ENCODE results near the gene COQ9.
"Not testable (repeated sequence)": the region's sequence is repeated elsewhere in the genome, so short reads cannot be mapped to it uniquely, and the experiment has no call there.

Gene COQ9

DNA sequence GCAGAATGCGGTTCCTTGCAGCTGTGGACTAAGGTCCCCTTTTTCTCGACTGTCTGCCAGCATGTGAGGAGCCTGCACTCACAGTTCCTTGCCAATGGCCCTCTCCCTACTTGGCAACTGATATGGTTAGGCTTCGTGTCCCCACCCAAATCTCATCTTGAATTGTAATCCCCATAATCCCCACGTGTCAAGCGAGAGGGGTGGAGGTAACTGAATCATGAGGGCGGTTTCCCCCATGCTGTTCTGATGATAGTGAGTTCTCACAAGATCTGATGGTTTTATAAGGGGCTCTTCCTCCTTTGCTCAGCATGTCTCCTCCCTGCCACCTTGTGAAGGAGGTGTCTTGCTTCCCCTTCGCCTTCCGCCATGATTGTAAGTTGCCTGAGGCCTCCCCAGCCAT, 20.0 kb upstream of the COQ9 start:
- DNase-seq (ENCODE audit: low spot score) = no peak

DNA sequence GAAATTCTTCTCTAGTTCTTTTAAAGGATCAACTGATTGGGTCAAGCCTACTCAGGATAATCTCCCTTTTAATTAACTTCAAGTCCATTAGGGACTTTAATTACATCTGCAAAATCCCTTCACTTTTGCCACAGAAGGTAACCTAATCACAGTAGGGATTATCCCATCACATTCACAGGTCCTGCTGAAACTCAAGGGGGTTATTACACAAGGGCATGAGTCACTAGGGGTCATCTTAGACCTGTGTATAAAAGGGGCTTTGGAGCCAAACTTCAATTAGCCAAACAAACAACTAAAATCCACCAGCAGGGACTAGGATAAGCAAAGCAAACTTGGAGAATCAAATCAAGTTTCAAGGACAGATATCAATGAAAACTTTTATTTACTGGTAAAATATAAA, 19.5 kb upstream of the COQ9 start:
- no peak for DNase-seq (ENCODE audit: low spot score)

DNA sequence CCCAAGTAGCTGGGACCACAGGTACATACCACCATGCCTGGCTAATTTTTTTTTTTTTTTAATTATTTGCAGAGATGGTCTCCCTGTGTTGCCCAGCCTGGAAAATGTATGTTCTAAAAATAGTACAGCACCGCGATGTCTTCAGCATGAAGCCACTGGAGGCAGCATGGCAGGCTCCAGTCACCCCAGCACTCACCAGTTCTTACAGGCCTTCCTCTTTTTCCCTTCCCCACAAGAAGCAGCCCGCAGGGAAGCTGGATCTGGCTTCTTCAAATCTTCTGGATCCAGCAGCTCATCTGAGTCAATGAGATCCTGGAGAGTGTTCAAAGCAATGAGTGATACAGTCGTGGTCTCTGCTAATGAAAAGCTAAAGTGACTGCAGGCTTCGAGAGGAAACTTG, 16.3 kb upstream of the COQ9 start:
- no peak for DNase-seq (ENCODE audit: low spot score)

DNA sequence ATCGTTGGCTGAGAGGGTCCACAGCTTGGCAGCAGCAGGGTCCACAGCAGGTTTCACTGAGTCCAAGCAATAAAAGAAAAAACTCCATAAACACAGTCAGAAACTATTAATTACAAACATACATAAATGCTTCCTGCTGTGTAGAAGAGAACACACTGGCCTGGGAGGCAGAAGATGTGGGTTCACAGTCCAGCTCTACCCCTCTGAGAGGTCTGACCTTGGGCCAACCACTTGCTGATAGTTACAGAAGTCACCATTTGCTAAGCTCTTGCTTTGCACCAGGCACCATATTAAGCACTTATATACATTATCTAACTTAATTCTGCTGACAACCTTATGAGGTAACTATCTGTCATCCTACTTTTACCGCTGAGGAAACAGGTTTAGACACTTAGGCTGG, 14.8 kb upstream of the COQ9 start:
- no peak for DNase-seq (ENCODE audit: low spot score)

DNA sequence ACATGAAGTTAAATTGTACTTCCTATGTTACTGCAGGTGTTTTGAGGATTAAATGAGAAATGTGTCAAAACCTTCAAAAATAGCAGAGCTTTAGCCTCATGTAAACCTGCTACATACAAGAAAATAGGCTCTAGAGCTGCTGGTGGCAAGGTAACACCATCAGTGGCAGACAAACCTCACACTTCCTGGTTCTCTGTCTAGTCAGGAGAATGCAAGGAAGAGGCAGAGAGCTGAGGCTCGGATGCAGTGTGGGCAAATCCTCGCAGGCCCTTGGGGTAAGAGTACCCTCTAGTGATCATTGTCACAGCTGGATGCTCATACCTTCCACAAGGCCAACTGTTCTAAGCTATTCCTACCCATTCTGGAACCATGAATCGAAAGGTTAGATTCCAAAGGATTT, 14.3 kb upstream of the COQ9 start:
- no peak for DNase-seq (ENCODE audit: low spot score)

DNA sequence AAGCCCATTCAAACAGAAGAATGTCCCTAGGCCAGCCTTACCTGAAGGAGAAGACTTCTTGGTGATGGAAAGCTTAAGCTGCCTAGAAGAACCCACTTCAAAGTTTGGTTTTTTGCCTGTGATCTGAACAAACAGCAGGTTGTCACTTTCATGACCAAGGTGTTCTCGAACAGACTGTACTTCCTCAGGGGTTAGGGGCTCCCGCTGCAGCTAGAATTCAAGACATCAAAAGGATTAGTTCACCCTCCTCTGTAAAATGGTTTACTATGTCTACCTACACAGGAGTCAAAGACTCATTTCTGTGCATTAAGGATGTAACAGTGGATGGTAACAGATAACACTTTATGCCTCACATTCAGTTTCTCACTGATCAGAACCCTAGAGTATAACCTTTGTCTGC, 13.3 kb upstream of the COQ9 start:
- no peak for DNase-seq (ENCODE audit: low spot score)

DNA sequence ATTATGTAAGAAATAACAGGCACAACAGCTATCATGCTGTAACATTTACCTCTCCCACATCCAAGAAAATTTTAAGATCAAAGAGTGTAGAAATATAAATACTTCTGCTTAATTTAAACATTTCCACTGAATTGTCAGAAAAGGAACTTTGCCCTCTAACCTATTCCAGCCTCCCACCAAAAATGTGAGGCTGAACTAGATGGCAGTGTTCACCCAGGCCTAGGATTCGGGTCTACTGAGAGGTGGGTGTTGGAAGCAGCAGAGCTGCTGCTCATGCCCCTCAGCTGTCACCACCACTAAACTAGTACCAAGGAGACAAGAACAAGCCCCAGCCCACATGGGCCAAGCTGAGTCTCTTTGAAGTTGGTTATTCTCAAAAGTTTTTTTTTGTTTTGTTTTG, 11.4 kb upstream of the COQ9 start:
- DNase-seq (ENCODE audit: low spot score) = no peak

DNA sequence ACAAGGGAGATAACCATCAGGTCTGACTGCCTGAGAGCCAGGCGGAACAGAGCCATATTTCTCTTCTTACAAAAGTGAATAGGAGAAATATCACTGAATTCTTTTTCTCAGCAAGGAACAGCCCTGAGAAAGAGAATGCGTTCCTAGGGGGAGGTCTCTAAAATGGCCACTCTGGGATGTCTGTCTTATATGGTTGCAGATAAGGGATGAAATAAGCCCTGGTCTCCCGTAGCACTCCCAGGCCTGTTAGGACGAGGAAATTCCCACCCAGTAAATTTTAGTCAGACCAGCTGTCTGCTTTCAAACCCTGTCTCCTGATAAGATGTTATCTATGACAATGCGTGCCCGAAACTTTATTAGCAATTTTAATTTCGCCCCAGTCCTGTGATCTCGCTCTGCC, 7.3 kb upstream of the COQ9 start:
- not testable (repeated sequence) for DNase-seq (ENCODE audit: low spot score)

DNA sequence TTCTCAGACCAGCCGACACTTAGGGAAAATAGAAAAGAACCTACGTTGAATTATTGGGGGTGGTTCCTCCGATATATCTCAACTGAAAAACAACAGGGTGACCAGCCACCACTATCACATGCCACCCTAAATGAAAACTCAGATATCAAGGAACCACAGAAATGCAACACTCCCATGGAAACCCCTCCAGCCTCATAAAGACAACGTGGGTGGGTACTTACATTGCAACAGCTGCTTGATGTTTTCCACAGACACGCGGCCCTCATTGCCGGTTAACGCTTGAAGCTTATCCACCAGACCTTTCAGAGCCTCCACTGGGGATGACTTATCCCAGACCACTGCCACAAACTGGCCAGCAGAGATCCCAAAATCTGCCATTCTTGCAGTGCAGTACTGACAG, 6.7 kb upstream of the COQ9 start:
- not testable (repeated sequence) for DNase-seq (ENCODE audit: low spot score)

DNA sequence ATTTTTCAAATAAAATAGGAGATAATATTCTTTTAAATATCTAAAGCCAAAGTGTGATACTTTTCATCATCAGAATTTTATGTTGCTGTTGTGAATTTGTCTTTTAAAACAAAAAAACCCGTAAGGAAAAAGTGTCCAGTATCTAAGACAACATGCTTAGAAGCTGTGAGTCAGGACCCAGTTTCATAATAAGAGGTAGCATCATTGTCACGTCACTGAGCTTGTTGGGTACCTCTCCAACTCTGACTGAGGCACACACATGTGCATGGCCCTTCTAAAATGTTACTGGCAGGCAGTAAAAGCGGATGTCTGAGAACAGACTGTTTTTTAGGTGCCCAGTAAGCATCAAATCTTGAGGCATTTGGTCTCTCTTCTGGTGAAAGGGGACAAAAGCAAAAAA, 2.6 kb upstream of the COQ9 start:
- DNase-seq (ENCODE audit: low spot score) = no peak

DNA sequence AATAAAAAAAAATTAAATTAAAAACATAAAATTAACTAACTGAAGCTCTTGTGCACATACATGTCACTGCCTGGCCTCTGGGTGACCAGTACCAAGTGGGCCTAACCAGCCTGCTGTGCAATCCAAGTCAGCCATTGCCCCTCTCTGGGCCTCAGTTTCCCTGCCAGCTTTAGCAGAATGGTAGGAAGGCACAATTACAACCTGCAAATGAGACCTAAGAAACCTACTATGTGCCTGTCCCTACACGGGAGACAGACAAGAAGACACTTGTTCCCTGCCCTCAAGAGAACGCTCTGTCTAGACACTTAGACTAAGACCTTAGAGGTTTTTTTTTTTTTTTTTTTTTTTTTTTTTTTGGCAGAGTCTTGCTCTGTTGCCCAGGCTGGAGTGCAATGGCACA, 1.8 kb upstream of the COQ9 start:
- no peak for DNase-seq (ENCODE audit: low spot score)

DNA sequence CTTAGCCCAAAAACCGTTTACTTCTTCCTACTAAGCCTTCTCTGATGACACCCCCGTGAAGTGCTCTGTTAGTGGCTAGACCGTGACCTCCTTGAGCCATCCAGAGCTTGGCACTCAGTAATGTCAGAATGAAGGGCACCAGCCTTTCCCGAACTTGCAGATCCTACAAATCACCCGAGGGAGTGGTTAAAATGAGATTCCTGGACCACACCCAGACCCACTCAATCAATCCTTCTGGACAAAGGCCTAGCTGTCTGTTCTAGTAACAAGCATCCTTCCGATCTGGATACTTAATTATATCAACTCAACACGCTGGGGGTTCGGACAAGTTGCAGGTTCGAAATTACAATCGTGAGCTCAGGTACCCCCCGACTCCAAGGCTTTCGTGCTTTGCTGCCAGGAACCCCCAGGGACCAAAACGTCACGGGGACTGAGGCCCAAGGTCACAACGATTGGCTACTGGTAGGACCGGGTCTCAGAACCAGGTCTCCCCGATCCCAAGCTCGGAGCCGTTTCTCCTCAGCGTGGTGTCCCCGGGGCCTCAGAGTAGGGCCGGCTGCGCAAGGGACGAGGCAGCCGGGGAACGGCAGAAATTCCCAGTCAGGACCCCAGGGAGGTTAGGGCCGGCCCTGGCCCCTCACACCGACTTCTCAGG, 621 bp upstream of the COQ9 start:
- DNase-seq (ENCODE audit: low spot score) = peak; percentile 77

DNA sequence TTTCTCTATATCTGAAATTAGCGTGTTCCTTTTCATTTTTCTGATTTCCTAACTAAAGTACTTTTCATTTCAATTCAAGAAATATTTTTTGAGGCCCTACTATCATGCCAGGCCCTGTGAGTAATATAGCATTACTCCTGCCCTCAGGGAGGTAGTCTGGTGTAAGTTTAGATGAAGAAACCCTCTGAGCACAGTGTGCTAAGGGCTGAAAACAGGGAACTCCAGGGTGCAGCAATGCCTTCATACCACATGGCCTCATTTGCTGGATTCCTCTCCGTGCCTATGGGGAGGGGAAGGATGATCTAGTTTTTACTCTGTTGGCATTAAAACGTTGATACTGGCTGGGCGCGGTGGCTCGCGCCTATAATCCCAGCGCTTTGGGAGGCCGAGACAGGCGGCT, 4.7 kb downstream of the COQ9 start:
- DNase-seq (ENCODE audit: low spot score) = no peak

DNA sequence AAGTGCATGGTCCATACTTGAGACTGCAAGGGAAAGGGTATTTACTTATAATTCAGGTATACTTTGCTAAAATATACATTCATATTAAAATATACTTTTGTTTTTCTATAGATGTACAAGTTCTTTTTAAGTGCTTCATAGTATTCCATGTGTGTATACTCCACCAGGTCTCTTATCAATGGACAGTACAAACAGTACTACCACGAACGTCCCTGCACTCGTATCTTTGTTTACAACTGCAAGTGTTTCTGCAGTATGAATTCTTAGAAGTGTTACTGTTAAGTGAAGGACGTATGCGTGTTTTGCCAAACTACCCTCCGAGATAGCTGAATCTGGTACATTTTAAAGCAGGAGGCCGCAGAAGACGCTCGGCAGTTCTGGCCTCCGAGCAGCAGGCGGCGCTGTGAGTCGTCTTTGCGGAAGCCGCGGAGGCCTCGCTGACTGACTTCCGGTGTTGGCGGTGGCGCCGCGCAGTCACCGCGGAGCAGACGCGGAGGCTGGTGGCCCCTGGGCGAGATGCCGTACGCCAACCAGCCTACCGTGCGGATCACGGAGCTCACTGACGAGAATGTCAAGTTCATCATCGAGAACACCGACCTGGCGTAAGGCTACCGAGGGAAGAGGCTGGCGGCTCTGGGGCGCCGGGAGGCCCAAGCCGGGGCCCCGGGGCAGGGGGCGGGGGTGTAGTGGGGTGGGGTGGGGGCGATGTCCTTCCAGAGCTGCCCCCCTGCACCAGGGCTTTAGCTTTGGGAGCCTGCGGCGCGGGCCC, 15.1 kb downstream of the COQ9 start, which contains the start of gene POLR2C:
Gene POLR2C, plus strand, starts transcription at position 471 of the 769 bp plus-strand sequence. Its CDS starts 46 bp downstream, at position 517.
- DNase-seq (ENCODE audit: low spot score) = peak; percentile 93

DNA sequence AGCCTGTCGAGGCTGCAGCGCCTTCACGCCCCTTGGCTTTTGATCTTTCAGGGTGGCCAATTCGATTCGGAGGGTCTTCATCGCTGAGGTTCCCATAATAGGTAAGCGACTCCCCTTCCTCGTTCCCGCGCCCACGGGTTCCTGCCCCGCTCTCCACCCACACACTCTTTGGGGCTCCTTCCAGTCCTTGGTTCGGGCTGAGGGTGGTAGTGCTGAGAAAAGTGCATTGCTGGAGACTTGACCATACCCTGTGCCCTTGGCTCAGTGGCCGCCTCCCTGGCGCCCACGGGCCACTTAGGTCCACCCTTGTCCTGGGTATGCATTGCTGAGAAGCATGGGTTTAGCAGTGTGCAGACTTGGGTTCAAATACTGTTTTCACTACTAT, 15.7 kb downstream of the COQ9 start:
- DNase-seq (ENCODE audit: low spot score) = no peak

DNA sequence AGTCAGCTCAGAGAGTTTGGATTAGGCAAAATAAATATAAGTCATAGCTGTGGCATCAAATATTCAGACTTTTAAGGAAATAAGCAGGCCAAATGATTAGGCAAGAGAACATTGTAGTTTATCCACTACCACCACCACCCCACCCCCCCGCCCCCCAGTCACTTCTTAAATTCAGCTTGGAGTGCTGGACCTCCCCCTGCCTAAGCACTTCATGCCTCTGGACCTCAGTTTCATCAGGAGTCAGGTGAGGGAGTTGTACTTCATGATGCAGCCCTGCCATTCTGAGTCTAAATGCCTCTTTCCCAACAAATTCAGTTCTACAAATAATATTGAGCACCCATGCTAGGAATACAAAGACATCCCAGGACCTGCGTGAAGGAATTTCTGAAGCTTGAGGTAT, 17.2 kb downstream of the COQ9 start:
- DNase-seq (ENCODE audit: low spot score) = no peak

DNA sequence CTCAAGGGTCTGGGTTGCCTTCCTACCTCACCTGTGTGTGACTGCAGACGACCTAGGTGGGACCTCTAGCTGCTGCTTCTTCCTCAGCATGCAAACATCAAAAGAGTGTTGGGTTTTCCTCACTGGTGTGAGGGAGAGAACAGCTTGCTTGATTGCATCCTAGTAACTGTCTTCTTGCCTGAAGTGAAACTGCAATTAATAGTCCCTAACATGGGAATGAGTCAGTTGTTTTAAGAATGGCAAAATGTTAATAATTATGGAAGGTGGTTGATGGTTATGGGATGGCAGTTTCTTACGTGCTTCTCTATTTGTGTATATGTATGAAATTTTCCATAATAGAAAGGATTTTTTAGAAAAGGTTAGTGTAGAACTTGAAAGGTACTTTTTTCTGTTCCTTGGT, 21.1 kb downstream of the COQ9 start:
- no peak for DNase-seq (ENCODE audit: low spot score)

DNA sequence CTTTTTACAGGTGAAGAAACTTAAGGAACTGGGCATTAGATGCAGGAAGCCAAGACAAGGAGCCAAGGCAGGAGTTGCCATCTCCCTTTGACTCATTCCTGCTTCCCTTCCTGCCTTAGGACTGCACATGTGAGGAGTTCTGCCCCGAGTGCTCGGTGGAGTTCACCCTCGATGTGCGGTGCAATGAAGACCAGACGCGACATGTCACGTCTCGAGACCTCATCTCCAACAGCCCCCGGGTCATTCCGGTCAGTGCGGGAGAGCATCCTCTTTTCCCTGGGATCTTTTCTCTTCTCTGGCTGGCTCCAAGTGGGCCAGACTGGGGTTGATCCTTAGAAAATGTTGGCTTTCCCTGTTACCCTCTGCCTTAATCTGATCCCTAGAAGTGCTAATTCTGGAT, 21.8 kb downstream of the COQ9 start:
- DNase-seq (ENCODE audit: low spot score) = no peak

DNA sequence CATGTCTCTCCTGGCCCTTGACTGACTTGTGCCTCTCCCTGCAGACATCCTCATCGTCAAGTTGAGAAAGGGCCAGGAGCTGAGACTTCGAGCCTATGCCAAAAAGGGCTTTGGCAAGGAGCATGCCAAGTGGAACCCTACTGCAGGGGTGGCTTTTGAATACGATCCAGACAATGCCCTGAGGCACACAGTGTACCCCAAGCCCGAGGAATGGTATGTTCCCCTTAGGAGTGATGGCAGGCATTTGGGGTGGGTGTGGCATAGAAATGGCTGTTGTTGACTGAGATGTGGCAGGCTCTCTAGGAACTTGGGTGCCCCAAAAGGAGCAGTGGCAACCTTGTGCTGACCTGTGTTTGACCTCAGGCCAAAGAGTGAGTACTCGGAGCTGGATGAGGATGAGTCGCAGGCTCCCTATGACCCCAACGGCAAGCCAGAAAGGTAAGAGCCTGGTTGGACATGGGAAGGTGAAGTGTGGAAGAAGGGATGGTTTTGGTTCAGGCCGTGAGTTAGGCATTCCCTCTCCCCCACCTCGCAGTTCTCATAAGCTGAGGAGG, 22.7 kb downstream of the COQ9 start:
- DNase-seq (ENCODE audit: low spot score) = no peak

DNA sequence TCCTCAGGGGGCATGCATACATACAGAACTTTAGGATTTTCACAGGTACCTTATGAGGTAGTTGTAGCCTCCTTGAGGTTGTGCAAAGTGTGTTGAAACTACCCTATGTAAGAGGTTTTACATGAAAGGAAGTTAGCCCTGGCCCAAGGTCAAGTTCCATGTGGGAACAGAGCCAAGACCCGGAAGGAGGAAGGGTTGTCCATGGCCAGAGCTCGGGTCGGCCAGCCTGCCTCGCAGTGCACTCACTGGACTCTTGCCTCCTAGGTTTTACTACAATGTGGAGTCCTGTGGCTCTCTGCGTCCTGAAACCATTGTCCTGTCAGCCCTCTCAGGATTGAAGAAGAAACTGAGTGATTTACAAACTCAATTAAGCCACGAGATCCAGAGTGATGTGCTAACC, 23.4 kb downstream of the COQ9 start:
- no peak for DNase-seq (ENCODE audit: low spot score)

DNA sequence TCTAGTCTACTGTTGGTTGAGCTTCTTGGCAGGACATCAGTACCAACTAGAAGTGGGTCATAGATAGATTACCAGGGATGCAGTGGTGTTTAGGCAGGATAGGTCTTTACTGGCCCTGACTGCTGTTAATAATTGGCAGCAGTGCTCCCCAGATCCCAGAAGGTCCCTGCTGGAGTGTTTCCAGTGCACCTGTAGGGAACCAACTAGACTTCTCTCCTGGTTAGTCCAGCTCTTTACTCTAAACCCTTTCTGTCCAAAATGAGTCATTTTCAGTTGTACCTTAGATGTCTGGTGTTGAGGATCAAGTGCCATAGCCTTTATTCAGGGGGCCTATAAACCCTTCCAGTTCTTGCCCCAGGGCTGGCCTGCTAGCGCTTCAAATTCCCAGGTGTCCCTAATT, 23.9 kb downstream of the COQ9 start:
- DNase-seq (ENCODE audit: low spot score) = no peak

DNA sequence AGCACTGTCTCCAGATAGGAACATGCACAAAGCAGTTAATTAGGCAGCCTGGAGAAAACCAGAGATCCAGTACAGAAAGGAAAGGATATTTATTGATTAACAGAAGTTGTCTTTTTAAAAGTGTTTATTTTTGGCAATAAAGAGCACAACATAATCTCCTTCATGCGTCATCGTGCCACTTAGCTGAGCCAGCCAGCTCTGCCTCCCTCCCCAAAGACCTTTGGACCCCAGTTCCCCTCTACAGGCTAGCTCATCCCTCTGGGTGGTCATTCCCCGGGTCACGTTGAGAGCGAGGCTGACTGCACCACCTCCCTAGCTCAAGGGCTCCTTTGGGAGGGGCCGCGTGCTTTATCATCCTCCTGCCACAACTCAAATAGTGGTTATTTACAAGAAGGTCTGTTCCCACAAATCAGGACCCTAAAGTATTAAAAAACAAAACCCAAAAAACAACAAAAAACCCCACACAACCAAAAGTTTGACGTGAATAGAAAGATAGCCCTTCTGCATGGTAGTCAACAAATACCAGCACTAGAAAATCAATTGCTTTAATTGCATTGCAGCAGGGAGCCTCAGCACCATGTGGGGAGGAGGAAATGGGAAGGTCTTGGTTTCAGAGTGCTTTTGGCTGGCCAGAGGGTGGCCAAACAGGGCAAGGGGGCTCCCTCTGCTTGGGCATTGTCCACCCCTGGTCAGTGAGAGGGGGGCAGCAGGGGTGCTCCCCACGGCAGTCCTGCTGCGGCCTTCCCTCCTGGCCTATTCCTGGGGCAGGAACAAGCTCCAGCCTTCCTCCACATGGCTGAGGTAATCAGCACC, 24.8 kb downstream of the COQ9 start:
- DNase-seq (ENCODE audit: low spot score) = no peak

DNA sequence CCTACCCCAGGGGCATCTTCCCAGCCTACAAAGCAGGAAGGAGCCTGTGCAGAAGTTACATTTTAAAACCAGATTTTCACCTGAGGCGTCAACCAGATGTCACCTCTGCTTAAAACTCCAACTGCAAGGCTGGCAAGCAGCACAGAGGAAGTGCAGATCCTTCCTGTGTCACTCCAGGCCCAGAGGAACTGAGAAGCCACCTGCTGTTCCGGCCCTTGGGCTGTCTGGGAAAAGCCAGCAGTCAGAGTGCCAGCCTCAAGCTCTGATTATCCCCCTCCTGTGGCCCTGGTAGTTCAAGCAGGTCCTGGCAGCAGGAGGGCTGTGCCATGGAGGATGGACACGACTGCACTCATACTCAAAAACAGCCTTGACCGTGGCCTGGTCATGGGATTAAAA, 25.4 kb downstream of the COQ9 start:
- no peak for DNase-seq (ENCODE audit: low spot score)
